SK-N-SH (cell line): ENCODE data around the gene GPR37L1.
"Not testable (repeated sequence)": the region's sequence is repeated elsewhere in the genome, so short reads cannot be mapped to it uniquely, and the experiment has no call there.

Source experiments
- NFIC ChIP-seq: IDR thresholded peaks from 2 replicates; pipeline ENCODE4 v1.4.0; 2012; ENCODE audit warnings: borderline replicate concordance
- TF ChIP-seq, protein P1 (sequence below): fragments of 200-600 bp; sonication (generic); IDR thresholded peaks from 2 replicates; pipeline ENCODE4 v1.6.1; 2017; ENCODE audit warnings: antibody characterized with exemption, mild to moderate bottlenecking, moderate library complexity
- TF ChIP-seq, protein P2 (sequence below): fragments of 150-350 bp; IDR thresholded peaks from 2 replicates; pipeline ENCODE4 v1.6.1; 2017; ENCODE audit warnings: antibody characterized with exemption, low read length, low read depth, borderline replicate concordance

DNA sequence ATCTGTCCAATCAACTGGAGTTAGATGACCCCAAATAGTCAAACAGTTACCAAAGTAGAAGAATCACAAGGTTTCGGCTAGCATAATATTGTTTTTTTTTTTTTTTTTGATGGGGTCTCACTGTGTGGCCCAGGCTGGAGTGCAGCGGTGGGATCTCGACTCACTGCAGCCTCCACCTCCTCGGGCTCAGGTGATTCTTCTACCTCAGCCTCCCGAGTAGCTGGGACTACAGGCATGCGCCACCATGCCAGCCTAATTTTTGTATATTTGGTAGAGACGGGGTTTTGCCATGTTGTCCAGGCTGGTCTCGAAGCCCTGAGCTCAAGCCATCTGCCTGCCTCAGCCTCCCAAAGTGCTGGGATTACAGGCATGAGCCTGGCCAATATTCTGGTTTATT lies 23.0 kb downstream of the GPR37L1 start:
- TF ChIP-seq, protein P1, sequence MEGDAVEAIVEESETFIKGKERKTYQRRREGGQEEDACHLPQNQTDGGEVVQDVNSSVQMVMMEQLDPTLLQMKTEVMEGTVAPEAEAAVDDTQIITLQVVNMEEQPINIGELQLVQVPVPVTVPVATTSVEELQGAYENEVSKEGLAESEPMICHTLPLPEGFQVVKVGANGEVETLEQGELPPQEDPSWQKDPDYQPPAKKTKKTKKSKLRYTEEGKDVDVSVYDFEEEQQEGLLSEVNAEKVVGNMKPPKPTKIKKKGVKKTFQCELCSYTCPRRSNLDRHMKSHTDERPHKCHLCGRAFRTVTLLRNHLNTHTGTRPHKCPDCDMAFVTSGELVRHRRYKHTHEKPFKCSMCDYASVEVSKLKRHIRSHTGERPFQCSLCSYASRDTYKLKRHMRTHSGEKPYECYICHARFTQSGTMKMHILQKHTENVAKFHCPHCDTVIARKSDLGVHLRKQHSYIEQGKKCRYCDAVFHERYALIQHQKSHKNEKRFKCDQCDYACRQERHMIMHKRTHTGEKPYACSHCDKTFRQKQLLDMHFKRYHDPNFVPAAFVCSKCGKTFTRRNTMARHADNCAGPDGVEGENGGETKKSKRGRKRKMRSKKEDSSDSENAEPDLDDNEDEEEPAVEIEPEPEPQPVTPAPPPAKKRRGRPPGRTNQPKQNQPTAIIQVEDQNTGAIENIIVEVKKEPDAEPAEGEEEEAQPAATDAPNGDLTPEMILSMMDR = not testable (repeated sequence)
- not testable (repeated sequence) for TF ChIP-seq NFIC
- TF ChIP-seq, protein P2, sequence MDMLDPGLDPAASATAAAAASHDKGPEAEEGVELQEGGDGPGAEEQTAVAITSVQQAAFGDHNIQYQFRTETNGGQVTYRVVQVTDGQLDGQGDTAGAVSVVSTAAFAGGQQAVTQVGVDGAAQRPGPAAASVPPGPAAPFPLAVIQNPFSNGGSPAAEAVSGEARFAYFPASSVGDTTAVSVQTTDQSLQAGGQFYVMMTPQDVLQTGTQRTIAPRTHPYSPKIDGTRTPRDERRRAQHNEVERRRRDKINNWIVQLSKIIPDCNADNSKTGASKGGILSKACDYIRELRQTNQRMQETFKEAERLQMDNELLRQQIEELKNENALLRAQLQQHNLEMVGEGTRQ = not testable (repeated sequence)
